Endothelial cell of umbilical vein (primary cell): ENCODE data around the gene SRA1. TPM values are rescaled to one million over a fixed set of nuclear protein-coding genes. Genes with fewer than 3 reads are reported as not detected.

ENCODE experiments used
- BruUV-seq: library from RNA; stranded (reverse); fragments of 400-500 nt; replicated peaks from 2 replicates; lab custom pipeline; 2021; lab: Mats Ljungman, UMichigan
- CTCF ChIA-PET: fragments of 300-600, 350-600 bp; sonication (Branson Sonifier 250); formaldehyde crosslinking; loops from one replicate; lab custom pipeline; 2021; ENCODE audit warnings: antibody characterized with exemption, inconsistent platforms; lab: Charles Lee
- POLR2A ChIA-PET: fragments of 300-600, 350-600 bp; sonication (Branson Sonifier 250); formaldehyde crosslinking; loops from one replicate; lab custom pipeline; 2021; ENCODE audit warnings: antibody characterized with exemption, inconsistent platforms; lab: Charles Lee
- DNase-seq: peaks from one replicate; pipeline ENCODE4 v3.0.0-alpha.2; 2011; ENCODE audit warnings: low read depth, low spot score
- FAIRE-seq: peaks from 2 replicates; lab custom pipeline; 2011; peaks lifted over from hg19 to GRCh38; lab: Jason Lieb, UNC
- H2AFZ ChIP-seq: 2 replicates; pipeline ENCODE4 v1.6.0; 2012; ENCODE audit warnings: low read depth, low read length, control low read depth, inconsistent platforms
- H3K27ac ChIP-seq: 2 replicates; pipeline ENCODE4 v1.5.1; 2011; ENCODE audit warnings: low read depth, mild to moderate bottlenecking, control low read depth, low read length, moderate library complexity; ENCODE audit not compliant: insufficient read depth
- H3K27me3 ChIP-seq, 2 experiments: 2 replicates each; pipeline versions ENCODE4 v1.6.0 to v1.6.1; 2011; ENCODE audit warnings: low read length in 2 of 2, mixed read lengths in 1 of 2; ENCODE audit not compliant: control insufficient read depth in 2 of 2, insufficient read depth in 2 of 2
- H3K36me3 ChIP-seq, 2 experiments: 2 replicates in 1 of 2; 3 replicates in 1 of 2; pipeline ENCODE4 v1.5.1; 2011; ENCODE audit warnings: low read length in 2 of 2, mild to moderate bottlenecking in 1 of 2, moderate library complexity in 1 of 2; ENCODE audit not compliant: control insufficient read depth in 2 of 2, insufficient read depth in 2 of 2; ENCODE audit errors: extremely low read depth in 1 of 2
- H3K4me1 ChIP-seq: 3 replicates; pipeline ENCODE4 v1.5.1; 2011; ENCODE audit warnings: mild to moderate bottlenecking, low read length; ENCODE audit not compliant: control insufficient read depth, insufficient read depth; ENCODE audit errors: extremely low read depth
- H3K4me2 ChIP-seq: 2 replicates; pipeline ENCODE4 v1.6.1; 2011; ENCODE audit warnings: low read length, control low read depth, mixed read lengths; ENCODE audit not compliant: insufficient read depth
- H3K4me3 ChIP-seq, 3 experiments: fragments of 200-600 bp in 1 of 3; sonication (generic), shearing (Covaris generic) in 1 of 3; replicated peaks in 1 of 3; 2 replicates each; pipeline ENCODE4 v1.5.1; 2011 to 2016; ENCODE audit warnings: control low read depth in 3 of 3, low read length in 3 of 3, mild to moderate bottlenecking in 2 of 3, inconsistent platforms in 1 of 3, low read depth in 1 of 3, moderate library complexity in 1 of 3; ENCODE audit not compliant: insufficient read depth in 1 of 3
- H3K79me2 ChIP-seq: 2 replicates; pipeline ENCODE4 v1.6.0; 2012; ENCODE audit warnings: low read length, inconsistent platforms; ENCODE audit not compliant: control insufficient read depth, insufficient read depth
- H3K9ac ChIP-seq: replicated peaks from 2 replicates; pipeline ENCODE3; 2011; ENCODE audit warnings: low read length, control low read depth; ENCODE audit not compliant: insufficient read depth; ENCODE audit errors: extremely low read depth
- H3K9me1 ChIP-seq: replicated peaks from 3 replicates; pipeline ENCODE4 v1.6.0; 2011; ENCODE audit warnings: mild to moderate bottlenecking, low read length; ENCODE audit not compliant: control insufficient read depth, insufficient read depth; ENCODE audit errors: extremely low read depth
- H3K9me3 ChIP-seq: replicated peaks from 2 replicates; pipeline ENCODE4 v1.5.1; 2012; ENCODE audit warnings: low read length, inconsistent platforms; ENCODE audit not compliant: control insufficient read depth, insufficient read depth
- H4K20me1 ChIP-seq: replicated peaks from 2 replicates; pipeline ENCODE3; 2011; ENCODE audit warnings: mild to moderate bottlenecking, low read length; ENCODE audit not compliant: control insufficient read depth, insufficient read depth; ENCODE audit errors: extremely low read depth
- EZH2 ChIP-seq: IDR thresholded peaks from 2 replicates; pipeline ENCODE4 v1.6.1; 2012; ENCODE audit warnings: borderline replicate concordance, low read depth, mild to moderate bottlenecking, moderate library complexity, low read length, inconsistent platforms; ENCODE audit not compliant: severe bottlenecking
- FOS ChIP-seq: IDR thresholded peaks from 2 replicates; pipeline ENCODE4 v1.6.1; 2011; ENCODE audit warnings: mild to moderate bottlenecking, low read length, moderate library complexity, borderline replicate concordance; ENCODE audit not compliant: insufficient read depth
- GATA2 ChIP-seq: IDR thresholded peaks from 2 replicates; pipeline ENCODE4 v1.7.0; 2011; ENCODE audit warnings: low read depth, mild to moderate bottlenecking, moderate library complexity, mixed read lengths, low read length; ENCODE audit not compliant: insufficient read length, insufficient read depth
- JUN ChIP-seq: IDR thresholded peaks from 2 replicates; pipeline ENCODE4 v1.6.1; 2011; ENCODE audit warnings: borderline replicate concordance, low read depth; ENCODE audit not compliant: insufficient read length, insufficient read depth
- MYC ChIP-seq: IDR thresholded peaks from one replicate; pipeline ENCODE4 v1.6.1; 2011; ENCODE audit warnings: mild to moderate bottlenecking, low read depth, low read length
- POLR2A ChIP-seq: IDR thresholded peaks from 2 replicates; pipeline ENCODE4 v1.6.1; 2012; ENCODE audit warnings: low read depth, mild to moderate bottlenecking, control low read depth, low read length
- POLR2AphosphoS5 ChIP-seq: IDR thresholded peaks from 2 replicates; pipeline ENCODE4 v1.6.1; 2012; ENCODE audit warnings: low read depth, mild to moderate bottlenecking, control low read depth, low read length, moderate library complexity; ENCODE audit not compliant: insufficient read depth
- dilution Hi-C: fragments of 300-500 bp; cut with MboI; formaldehyde crosslinking; loops from one replicate; pipeline ENCODE4 v1.15.0; 2019; ENCODE audit warnings: low sequenced_read_pairs; ENCODE audit not compliant: extremely low pct_ligation_motif_present
- intact Hi-C: fragments of 100-400 bp; cut with micrococcal nuclease; formaldehyde crosslinking; loops from one replicate; pipeline ENCODE4 v1.10.0; 2022
- polyA plus RNA-seq, 4 experiments: library from polyadenylated mRNA; depleted of rRNA in 3 of 4; stranded (reverse) in 3 of 4; unstranded in 1 of 4; fragments of >200 nt; gene quantifications; 2 replicates each; pipeline versions ENCODE4 v1.2.1 to v1.2.3, GENCODE V29; 2011 to 2012; ENCODE audit warnings: missing spikeins in 1 of 4
- total RNA-seq: library from RNA; stranded (reverse); gene quantifications from 2 replicates; pipeline ENCODE4 v1.2.3, GENCODE V29; 2021
- TF ChIP-seq, protein P1 (sequence below), 2 donors: IDR thresholded peaks; 1 replicate in 1 of 2; 2 replicates in 1 of 2; pipeline ENCODE4 v1.5.1; 2011; ENCODE audit warnings: low read length in 2 of 2, mild to moderate bottlenecking in 2 of 2, moderate library complexity in 2 of 2, control low read depth in 1 of 2, inconsistent platforms in 1 of 2, low read depth in 1 of 2; ENCODE audit not compliant: insufficient read depth in 1 of 2; ENCODE audit errors: extremely low read depth in 1 of 2
- TF ChIP-seq, protein P2 (sequence below): IDR thresholded peaks from 2 replicates; pipeline ENCODE4 v1.6.1; 2011; ENCODE audit not compliant: insufficient read depth, insufficient read length

SRA1 gene
- total and polyA plus RNA-seq, 2 donors (not counting 3 experiments of a cell fraction or from before 2014, with no cell fraction given), result 17.6 to 19.7 TPM

DNA sequence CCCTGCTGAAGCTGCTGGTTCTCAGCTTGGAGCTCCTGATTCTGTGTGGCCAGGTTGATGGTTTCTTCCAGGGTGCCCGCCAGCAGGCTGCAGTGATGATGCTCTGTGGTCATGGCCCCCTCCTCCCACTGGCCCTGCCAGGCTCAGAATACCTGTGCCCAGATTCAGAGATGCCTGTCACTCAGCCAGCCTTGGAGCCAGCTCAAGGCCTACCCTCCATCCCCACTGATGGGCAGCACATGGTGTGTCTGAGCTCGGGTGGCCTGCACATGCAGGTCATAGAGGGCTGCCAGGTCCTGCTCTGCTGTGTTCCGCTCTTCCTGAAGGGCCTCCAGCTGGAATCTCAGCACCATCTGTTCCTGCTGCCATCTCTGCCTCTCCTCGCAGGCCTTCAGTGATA, 12.8 kb upstream of the SRA1 start:
- CTCF ChIA-PET, result interaction anchor here (0.7 to 1.7 kb wide), 7 partner anchors 8 to 156 kb away, joined by 3 to 8 read pairs (median 4); partner anchors contain the start of genes CD14, HARS1 and HARS2
- dilution Hi-C loops, result no loop called here

More for the DNA sequence above, 12.8 kb upstream of the SRA1 start:
- FAIRE-seq (no peak), DNase-seq (no peak)
- Histone ChIP-seq H3K9me3 (no peaks in the 10 kb centered on the region), H3K9ac (no peak overlapping the region), H3K4me3 (no peak overlapping the region), H3K27me3 (no peaks in the 10 kb centered on the region), H4K20me1 (no peaks in the 10 kb centered on the region), H3K36me3 (peaks cover 3 to 24% of the 10 kb centered on the region in 2 experiments), H3K27ac (no peak overlapping the region), H3K4me2 (no peak overlapping the region), H3K4me1 (peaks cover 8% of the 10 kb centered on the region), H3K9me1 (no peaks in the 10 kb centered on the region), H3K79me2 (peaks cover 9% of the 10 kb centered on the region), H2AFZ (no peak overlapping the region)
- TF ChIP-seq POLR2AphosphoS5 (no peak), FOS (no peak), MYC (no peak), GATA2 (no peak), JUN (no peak), EZH2 (no peak), POLR2A (no peak)
- TF ChIP-seq, protein P1, sequence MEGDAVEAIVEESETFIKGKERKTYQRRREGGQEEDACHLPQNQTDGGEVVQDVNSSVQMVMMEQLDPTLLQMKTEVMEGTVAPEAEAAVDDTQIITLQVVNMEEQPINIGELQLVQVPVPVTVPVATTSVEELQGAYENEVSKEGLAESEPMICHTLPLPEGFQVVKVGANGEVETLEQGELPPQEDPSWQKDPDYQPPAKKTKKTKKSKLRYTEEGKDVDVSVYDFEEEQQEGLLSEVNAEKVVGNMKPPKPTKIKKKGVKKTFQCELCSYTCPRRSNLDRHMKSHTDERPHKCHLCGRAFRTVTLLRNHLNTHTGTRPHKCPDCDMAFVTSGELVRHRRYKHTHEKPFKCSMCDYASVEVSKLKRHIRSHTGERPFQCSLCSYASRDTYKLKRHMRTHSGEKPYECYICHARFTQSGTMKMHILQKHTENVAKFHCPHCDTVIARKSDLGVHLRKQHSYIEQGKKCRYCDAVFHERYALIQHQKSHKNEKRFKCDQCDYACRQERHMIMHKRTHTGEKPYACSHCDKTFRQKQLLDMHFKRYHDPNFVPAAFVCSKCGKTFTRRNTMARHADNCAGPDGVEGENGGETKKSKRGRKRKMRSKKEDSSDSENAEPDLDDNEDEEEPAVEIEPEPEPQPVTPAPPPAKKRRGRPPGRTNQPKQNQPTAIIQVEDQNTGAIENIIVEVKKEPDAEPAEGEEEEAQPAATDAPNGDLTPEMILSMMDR (IDR thresholded peaks at IDR 0.05; ENCODE audit: extremely low read depth in 1 of 2, insufficient read depth in 1 of 2, low read depth in 1 of 2, low read length in 2 of 2), result no peak
- TF ChIP-seq, protein P2, sequence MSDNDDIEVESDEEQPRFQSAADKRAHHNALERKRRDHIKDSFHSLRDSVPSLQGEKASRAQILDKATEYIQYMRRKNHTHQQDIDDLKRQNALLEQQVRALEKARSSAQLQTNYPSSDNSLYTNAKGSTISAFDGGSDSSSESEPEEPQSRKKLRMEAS, result no peak
- intact Hi-C loops, result no loop called here
- POLR2A ChIA-PET, result no interaction called here
- BruUV-seq, result no TSS peak
